Stimulated activated CD8-positive, alpha-beta memory T cell treated with anti-CD3 and anti-CD28 coated beads, Interleukin-2, amount 100 ng/mL, for 48 hours (primary cell): ENCODE measurements around the gene CACNA2D3.

Experiments used
- DNase-seq, 2 donors: peaks; one replicate each; pipeline ENCODE4 v3.0.0-alpha.2; 2020; ENCODE audit warnings: low read depth in 2 of 2

CACNA2D3 gene

GRCh38 chr3:54917862-54918261, 795.5 kb downstream of the CACNA2D3 start:
- no peak for DNase-seq

GRCh38 chr3:54918516-54918915, 796.2 kb downstream of the CACNA2D3 start:
- DNase-seq, result no peak

GRCh38 chr3:54928046-54928770, 805.9 kb downstream of the CACNA2D3 start, which contains the start of gene LRTM1:
Gene LRTM1 (minus strand): TSS chr3:54928059. CDS start chr3:54927911, 148 bp downstream.
- no peak for DNase-seq

GRCh38 chr3:54931182-54931581, 808.8 kb downstream of the CACNA2D3 start:
- DNase-seq, result no peak

GRCh38 chr3:54932606-54933005, 810.3 kb downstream of the CACNA2D3 start:
- no peak for DNase-seq

GRCh38 chr3:54935869-54936268, 813.5 kb downstream of the CACNA2D3 start:
- DNase-seq, result no peak

GRCh38 chr3:54936561-54936960, 814.2 kb downstream of the CACNA2D3 start:
- no peak for DNase-seq

- no peak for DNase-seq
Observed at GRCh38 chr3:54939557-54940300, 817.4 kb downstream of the CACNA2D3 start.

- DNase-seq, result no peak
Observed at GRCh38 chr3:54940971-54941370, 818.6 kb downstream of the CACNA2D3 start.

- no peak for DNase-seq
Observed at GRCh38 chr3:54941690-54942362, 819.5 kb downstream of the CACNA2D3 start.

GRCh38 chr3:54949491-54950044, 827.2 kb downstream of the CACNA2D3 start:
- DNase-seq, result no peak

GRCh38 chr3:54950391-54951003, 828.1 kb downstream of the CACNA2D3 start:
- DNase-seq, result no peak

GRCh38 chr3:54951405-54951804, 829.1 kb downstream of the CACNA2D3 start:
- DNase-seq, result no peak

- DNase-seq, result no peak
Observed at GRCh38 chr3:54954022-54954421, 831.7 kb downstream of the CACNA2D3 start.

GRCh38 chr3:54954521-54954920, 832.2 kb downstream of the CACNA2D3 start:
- DNase-seq, result no peak

GRCh38 chr3:54955496-54955895, 833.1 kb downstream of the CACNA2D3 start:
- DNase-seq, result no peak

- DNase-seq, result no peak
Observed at GRCh38 chr3:54955941-54956340, 833.6 kb downstream of the CACNA2D3 start.

- no peak for DNase-seq
Observed at GRCh38 chr3:54957711-54958110, 835.4 kb downstream of the CACNA2D3 start.

GRCh38 chr3:54960082-54960481, 837.7 kb downstream of the CACNA2D3 start:
- no peak for DNase-seq

- no peak for DNase-seq
Observed at GRCh38 chr3:54960701-54961100, 838.3 kb downstream of the CACNA2D3 start.

GRCh38 chr3:54962200-54962599, 839.8 kb downstream of the CACNA2D3 start:
- no peak for DNase-seq

- no peak for DNase-seq
Observed at GRCh38 chr3:54963641-54964040, 841.3 kb downstream of the CACNA2D3 start.
